Osteoblast (primary cell): ENCODE results near the gene SLC9A9. TPM values are rescaled to one million over a fixed set of nuclear protein-coding genes. Genes with fewer than 3 reads are reported as not detected.

Experiments
- DNase-seq: peaks from one replicate; pipeline ENCODE4 v3.0.0; 2011; ENCODE audit warnings: low spot score, mixed read lengths; ENCODE audit not compliant: insufficient read length; ENCODE audit errors: missing footprints
- H2AFZ ChIP-seq: 2 replicates; pipeline ENCODE4 v1.6.0; 2011; ENCODE audit warnings: mild to moderate bottlenecking, low read length
- H3K27ac ChIP-seq: 2 replicates; pipeline ENCODE4 v1.5.1; 2011; ENCODE audit warnings: mild to moderate bottlenecking, low read depth, low read length, moderate library complexity
- H3K27me3 ChIP-seq: 2 replicates; pipeline ENCODE4 v1.6.0; 2012; ENCODE audit warnings: mild to moderate bottlenecking, control low read depth, inconsistent platforms, low read length, moderate library complexity; ENCODE audit not compliant: insufficient read depth
- H3K36me3 ChIP-seq: 2 replicates; pipeline ENCODE4 v1.5.1; 2011; ENCODE audit warnings: mild to moderate bottlenecking, low read length, control low read depth, moderate library complexity; ENCODE audit not compliant: insufficient read depth
- H3K4me1 ChIP-seq: 2 replicates; pipeline ENCODE4 v1.5.1; 2011; ENCODE audit warnings: mild to moderate bottlenecking, low read length, control low read depth, moderate library complexity; ENCODE audit not compliant: insufficient read depth
- H3K4me2 ChIP-seq: 2 replicates; pipeline ENCODE4 v1.6.0; 2011; ENCODE audit warnings: mild to moderate bottlenecking, low read length; ENCODE audit not compliant: insufficient read depth
- H3K4me3 ChIP-seq: fragments of 200-600 bp; sonication (generic); 3 replicates; pipeline ENCODE4 v1.5.1; 2012; ENCODE audit warnings: mild to moderate bottlenecking, low read length, inconsistent platforms; ENCODE audit not compliant: insufficient read depth
- H3K79me2 ChIP-seq: 2 replicates; pipeline ENCODE4 v1.6.0; 2012; ENCODE audit warnings: mild to moderate bottlenecking, low read length, control low read depth, inconsistent platforms; ENCODE audit not compliant: insufficient read depth
- H3K9me3 ChIP-seq: 2 replicates; pipeline ENCODE4 v1.5.1; 2011; ENCODE audit warnings: low read depth, low read length, control low read depth
- H4K20me1 ChIP-seq: 2 replicates; pipeline ENCODE4 v1.6.0; 2012; ENCODE audit warnings: mild to moderate bottlenecking, low read length, control low read depth; ENCODE audit not compliant: insufficient read depth
- total RNA-seq: library from RNA; depleted of rRNA; stranded (reverse); fragments of >200 nt; gene quantifications from 2 replicates; pipeline ENCODE4 v1.2.3, GENCODE V29; 2012
- TF ChIP-seq, protein P1 (sequence below): IDR thresholded peaks from 2 replicates; pipeline ENCODE4 v1.5.1; 2011; ENCODE audit warnings: mild to moderate bottlenecking, low read depth, low read length, moderate library complexity; ENCODE audit errors: extremely low read depth

The SLC9A9 gene
- total RNA-seq, 1 donor = 6.5 TPM

- Histone ChIP-seq H3K27ac (no peak overlapping the region), H3K27me3 (peaks cover 3% of the 10 kb centered on the region), H3K4me2 (no peak overlapping the region), H3K4me3 (no peak overlapping the region), H3K4me1 (peaks cover 2% of the 10 kb centered on the region), H3K79me2 (no peaks in the 10 kb centered on the region), H3K9me3 (no peaks in the 10 kb centered on the region), H2AFZ (no peak overlapping the region), H3K36me3 (no peaks in the 10 kb centered on the region), H4K20me1 (no peaks in the 10 kb centered on the region)
- TF ChIP-seq, protein P1, sequence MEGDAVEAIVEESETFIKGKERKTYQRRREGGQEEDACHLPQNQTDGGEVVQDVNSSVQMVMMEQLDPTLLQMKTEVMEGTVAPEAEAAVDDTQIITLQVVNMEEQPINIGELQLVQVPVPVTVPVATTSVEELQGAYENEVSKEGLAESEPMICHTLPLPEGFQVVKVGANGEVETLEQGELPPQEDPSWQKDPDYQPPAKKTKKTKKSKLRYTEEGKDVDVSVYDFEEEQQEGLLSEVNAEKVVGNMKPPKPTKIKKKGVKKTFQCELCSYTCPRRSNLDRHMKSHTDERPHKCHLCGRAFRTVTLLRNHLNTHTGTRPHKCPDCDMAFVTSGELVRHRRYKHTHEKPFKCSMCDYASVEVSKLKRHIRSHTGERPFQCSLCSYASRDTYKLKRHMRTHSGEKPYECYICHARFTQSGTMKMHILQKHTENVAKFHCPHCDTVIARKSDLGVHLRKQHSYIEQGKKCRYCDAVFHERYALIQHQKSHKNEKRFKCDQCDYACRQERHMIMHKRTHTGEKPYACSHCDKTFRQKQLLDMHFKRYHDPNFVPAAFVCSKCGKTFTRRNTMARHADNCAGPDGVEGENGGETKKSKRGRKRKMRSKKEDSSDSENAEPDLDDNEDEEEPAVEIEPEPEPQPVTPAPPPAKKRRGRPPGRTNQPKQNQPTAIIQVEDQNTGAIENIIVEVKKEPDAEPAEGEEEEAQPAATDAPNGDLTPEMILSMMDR = no peak
- no peak for DNase-seq
Measured at GRCh38 chr3:143668924-143669790, 179.1 kb downstream of the SLC9A9 start.

- TF ChIP-seq, protein P1 = no peak
- Histone ChIP-seq H3K27me3 (peaks cover 3% of the 10 kb centered on the region), H2AFZ (no peak overlapping the region), H3K9me3 (no peaks in the 10 kb centered on the region), H3K4me2 (no peak overlapping the region), H3K79me2 (no peaks in the 10 kb centered on the region), H4K20me1 (no peaks in the 10 kb centered on the region), H3K4me3 (no peak overlapping the region), H3K4me1 (no peaks in the 10 kb centered on the region), H3K27ac (no peak overlapping the region), H3K36me3 (no peaks in the 10 kb centered on the region)
- DNase-seq = no peak
Measured at GRCh38 chr3:143668385-143668784, 179.9 kb downstream of the SLC9A9 start.

DNA sequence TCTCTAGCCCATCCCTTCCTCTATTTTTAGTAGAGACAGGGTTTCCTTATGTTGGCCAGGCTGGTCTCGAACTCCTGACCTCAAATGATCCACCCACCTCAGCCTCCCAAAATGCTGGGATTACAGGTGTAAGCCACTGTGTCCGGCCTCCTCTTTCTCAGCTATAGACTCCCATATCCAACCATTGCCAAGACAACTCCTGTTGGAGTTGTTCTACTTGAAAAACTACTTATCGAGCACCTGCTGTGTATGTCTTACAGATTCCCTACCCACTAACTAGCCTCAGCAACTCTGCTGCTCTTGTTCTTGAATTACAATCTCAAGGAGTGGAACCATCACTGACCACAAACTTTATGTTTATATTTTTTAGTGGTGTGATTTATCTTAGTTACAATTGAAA, 186.6 kb downstream of the SLC9A9 start:
- Histone ChIP-seq H3K9me3 (no peaks in the 10 kb centered on the region), H4K20me1 (no peaks in the 10 kb centered on the region), H3K4me2 (no peak overlapping the region), H3K27ac (no peak overlapping the region), H2AFZ (no peak overlapping the region), H3K36me3 (no peaks in the 10 kb centered on the region), H3K4me1 (no peaks in the 10 kb centered on the region), H3K79me2 (no peaks in the 10 kb centered on the region), H3K27me3 (no peaks in the 10 kb centered on the region), H3K4me3 (no peak overlapping the region)
- TF ChIP-seq, protein P1 = no peak
- DNase-seq = no peak

DNA sequence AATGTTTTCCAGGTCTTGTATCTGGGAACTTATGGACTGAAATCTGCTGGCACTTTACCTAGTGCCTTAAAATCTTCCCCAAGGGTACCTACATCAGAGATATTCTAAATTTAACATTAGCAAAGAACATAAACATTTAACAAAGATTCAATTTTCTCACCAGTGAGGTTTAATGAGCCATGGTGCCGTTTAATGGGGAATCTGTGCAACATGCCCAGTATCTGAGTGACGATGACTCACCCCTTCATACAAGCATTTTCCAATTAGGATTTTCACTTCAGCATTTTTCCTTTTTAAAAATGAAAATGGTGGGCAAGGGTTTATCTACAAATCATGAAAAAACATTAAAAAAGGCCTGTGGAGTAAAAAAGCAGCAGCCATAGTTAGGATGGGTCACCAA, 189.4 kb downstream of the SLC9A9 start:
- no peak overlapping the region for H3K4me2 ChIP-seq
- H3K27ac ChIP-seq = no peak overlapping the region
- H3K4me1 ChIP-seq = no peaks in the 10 kb centered on the region
- no peak overlapping the region for H3K4me3 ChIP-seq
- no peaks in the 10 kb centered on the region for H3K36me3 ChIP-seq
- no peaks in the 10 kb centered on the region for H3K27me3 ChIP-seq
- no peaks in the 10 kb centered on the region for H3K79me2 ChIP-seq
- DNase-seq = no peak
- no peaks in the 10 kb centered on the region for H4K20me1 ChIP-seq
- no peak overlapping the region for H2AFZ ChIP-seq
- H3K9me3 ChIP-seq = no peaks in the 10 kb centered on the region
- TF ChIP-seq, protein P1 = no peak
